ENCODE results near the gene SHB. TPM values are rescaled to one million over a fixed set of nuclear protein-coding genes. Genes with fewer than 3 reads are reported as not detected.

Gene SHB
- total RNA-seq, 4 donors from 2014 or later = 12.3 to 22.9 (median 16.3) TPM

DNA sequence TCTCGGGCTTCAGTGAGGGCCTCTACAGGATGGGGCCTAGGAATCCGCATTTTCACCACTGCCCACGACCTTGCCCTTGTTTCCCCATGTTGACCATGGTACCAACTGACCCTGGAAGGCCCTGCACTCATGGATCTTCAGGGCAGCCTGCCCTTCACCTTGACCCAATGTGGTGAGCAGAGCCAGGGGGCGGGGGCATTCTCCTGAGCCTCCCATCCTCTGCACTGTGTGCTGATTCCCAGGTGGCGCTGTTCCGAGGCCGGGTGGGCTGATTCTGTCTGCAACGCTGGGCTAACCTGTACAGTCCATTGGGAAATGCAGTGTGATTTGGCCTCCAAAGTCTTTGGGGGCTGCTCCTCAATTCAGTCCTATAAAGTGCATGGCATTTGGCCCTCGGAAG is 68.7 kb downstream of the SHB start:
- H3K36me3 ChIP-seq = no peaks in the 10 kb centered on the region
- WGBS = no CpG with 5 or more reads among the region's 9 CpGs
- no peak overlapping the region for H3K4me3 ChIP-seq
- no peaks in the 10 kb centered on the region for H3K27me3 ChIP-seq
- no peak for DNase-seq (ENCODE audit: low spot score in 2 of 2)
- no peak overlapping the region for H3K27ac ChIP-seq
- peaks cover 9% of the 10 kb centered on the region for H3K4me1 ChIP-seq
- TF ChIP-seq POLR2AphosphoS5 (IDR thresholded peaks at IDR 0.05) (no peak), EP300 (IDR thresholded peaks at IDR 0.05) (no peak), POLR2A (IDR thresholded peaks at IDR 0.05) (no peak)
- TF ChIP-seq, protein P1, sequence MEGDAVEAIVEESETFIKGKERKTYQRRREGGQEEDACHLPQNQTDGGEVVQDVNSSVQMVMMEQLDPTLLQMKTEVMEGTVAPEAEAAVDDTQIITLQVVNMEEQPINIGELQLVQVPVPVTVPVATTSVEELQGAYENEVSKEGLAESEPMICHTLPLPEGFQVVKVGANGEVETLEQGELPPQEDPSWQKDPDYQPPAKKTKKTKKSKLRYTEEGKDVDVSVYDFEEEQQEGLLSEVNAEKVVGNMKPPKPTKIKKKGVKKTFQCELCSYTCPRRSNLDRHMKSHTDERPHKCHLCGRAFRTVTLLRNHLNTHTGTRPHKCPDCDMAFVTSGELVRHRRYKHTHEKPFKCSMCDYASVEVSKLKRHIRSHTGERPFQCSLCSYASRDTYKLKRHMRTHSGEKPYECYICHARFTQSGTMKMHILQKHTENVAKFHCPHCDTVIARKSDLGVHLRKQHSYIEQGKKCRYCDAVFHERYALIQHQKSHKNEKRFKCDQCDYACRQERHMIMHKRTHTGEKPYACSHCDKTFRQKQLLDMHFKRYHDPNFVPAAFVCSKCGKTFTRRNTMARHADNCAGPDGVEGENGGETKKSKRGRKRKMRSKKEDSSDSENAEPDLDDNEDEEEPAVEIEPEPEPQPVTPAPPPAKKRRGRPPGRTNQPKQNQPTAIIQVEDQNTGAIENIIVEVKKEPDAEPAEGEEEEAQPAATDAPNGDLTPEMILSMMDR (IDR thresholded peaks at IDR 0.05) = no peak
- no peaks in the 10 kb centered on the region for H3K9me3 ChIP-seq

DNA sequence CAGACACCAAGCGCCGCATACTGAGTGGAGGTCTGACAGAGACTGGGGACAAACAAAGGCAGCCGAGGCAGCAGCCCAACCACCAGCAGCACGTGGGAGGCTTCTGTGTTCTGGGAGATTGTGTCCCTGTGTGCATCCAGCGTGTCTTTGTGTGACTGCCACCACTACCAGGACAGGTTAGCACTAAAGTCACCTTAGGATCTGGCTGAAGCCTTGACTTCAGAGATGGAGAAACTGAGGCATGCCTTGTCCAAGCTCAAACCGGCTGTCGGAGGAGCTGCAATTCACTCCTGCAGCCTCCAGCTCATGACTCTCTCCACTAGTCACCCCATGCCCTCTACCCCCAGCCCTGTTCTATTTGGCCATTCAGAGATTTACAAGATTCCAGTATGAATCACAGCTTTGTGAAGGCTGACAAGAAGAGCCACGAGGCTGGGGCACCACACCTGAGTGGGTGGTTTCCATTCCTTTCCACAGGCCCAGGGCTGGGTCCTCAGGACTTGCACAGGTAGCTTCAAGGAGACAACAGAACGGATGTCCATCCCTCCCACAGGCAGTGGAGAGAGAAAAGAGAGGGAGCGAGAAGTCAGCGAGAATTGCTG is 69.3 kb downstream of the SHB start:
- peaks cover 15% of the 10 kb centered on the region for H3K4me1 ChIP-seq
- H3K27me3 ChIP-seq = no peaks in the 10 kb centered on the region
- no peaks in the 10 kb centered on the region for H3K36me3 ChIP-seq
- 92% methylated on average over 11 of the region's 11 CpGs for WGBS
- DNase-seq (ENCODE audit: low spot score in 2 of 2) = no peak
- TF ChIP-seq POLR2A (IDR thresholded peaks at IDR 0.05) (no peak), EP300 (IDR thresholded peaks at IDR 0.05) (no peak), POLR2AphosphoS5 (IDR thresholded peaks at IDR 0.05) (no peak)
- TF ChIP-seq, protein P1 (IDR thresholded peaks at IDR 0.05) = no peak
- H3K9me3 ChIP-seq = no peaks in the 10 kb centered on the region
- H3K27ac ChIP-seq = no peak overlapping the region
- no peak overlapping the region for H3K4me3 ChIP-seq

DNA sequence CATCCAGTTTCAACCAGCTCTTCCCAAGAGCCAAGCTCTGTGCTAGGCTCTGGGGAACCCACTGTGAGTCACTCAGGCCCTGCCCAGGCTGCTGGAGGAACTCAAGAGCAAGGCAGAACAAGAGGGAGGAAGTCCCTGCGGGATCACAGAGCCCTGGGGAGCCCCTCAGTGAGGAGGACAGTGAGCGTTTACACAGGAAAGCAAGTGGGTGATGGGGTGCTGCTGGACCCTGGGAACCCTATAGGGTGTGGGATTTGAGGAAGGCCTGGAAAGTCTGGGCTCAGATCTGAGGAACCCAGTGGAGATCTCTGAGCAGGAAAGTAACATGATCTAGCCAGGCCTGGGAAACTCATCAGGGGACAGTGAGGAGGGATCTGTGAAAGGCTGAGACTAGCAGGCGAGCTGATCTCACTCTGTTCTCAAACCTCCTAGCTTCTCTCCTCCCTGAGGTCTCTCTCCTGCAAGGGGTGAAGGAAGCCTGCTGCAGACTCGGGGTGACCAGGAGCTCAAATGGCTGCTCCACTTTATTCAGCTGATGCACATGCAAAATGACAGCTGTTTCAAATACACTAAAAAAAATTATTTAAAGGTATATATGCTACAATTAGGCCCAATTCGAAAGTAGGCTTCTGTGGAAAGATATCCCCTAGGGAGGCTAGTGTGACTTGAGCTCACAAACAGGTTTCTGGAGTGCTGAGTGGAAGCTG is 70.0 kb downstream of the SHB start:
- no peak overlapping the region for H3K27ac ChIP-seq
- no peaks in the 10 kb centered on the region for H3K27me3 ChIP-seq
- H3K36me3 ChIP-seq = no peaks in the 10 kb centered on the region
- no peak overlapping the region for H3K4me3 ChIP-seq
- H3K4me1 ChIP-seq = peaks cover 22% of the 10 kb centered on the region
- DNase-seq (ENCODE audit: low spot score in 2 of 2) = no peak
- 77% methylated on average over 5 of the region's 5 CpGs for WGBS
- TF ChIP-seq, protein P1 (IDR thresholded peaks at IDR 0.05) = no peak
- TF ChIP-seq POLR2AphosphoS5 (IDR thresholded peaks at IDR 0.05) (no peak), EP300 (IDR thresholded peaks at IDR 0.05) (no peak), POLR2A (IDR thresholded peaks at IDR 0.05) (no peak)
- H3K9me3 ChIP-seq = no peaks in the 10 kb centered on the region

DNA sequence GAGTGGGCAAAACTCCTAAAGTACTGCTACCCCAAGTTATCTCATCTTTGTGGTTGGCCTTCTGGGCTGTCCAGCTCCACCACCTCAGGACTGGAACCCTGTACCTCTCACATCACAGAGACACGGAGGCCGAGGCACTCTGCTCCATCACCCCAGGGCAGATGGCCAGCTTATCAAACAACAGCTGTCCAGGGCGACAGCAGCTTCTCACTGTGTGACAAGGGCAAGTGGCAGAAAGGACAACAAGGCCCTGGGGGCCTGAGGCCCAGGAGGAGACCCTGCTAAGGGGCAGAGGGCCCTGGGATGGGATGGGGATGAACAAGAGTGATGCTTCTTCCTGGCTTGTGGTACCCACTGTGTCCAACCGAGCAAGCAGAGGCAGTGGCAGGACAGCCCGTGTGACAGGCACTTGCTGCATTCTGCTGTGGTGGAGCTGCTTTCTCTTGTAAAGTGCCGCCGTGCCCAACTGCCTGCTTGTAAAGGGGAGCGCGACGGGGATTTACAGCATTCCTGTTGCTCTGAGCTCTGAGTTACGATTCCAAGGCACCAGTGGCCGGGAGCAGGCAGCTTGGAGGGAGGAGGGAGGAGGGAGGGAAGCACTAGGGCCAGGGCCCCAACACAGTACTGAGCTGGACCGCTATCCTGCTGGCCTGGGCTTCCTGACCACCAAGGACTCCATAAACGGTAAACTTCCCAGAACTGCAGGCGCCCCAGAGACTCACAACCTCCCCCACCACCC is 71.2 kb downstream of the SHB start:
- Histone ChIP-seq H3K9me3 (no peaks in the 10 kb centered on the region), H3K27me3 (no peaks in the 10 kb centered on the region), H3K27ac (no peak overlapping the region), H3K36me3 (no peaks in the 10 kb centered on the region), H3K4me3 (no peak overlapping the region), H3K4me1 (peaks cover 28% of the 10 kb centered on the region)
- no peak for DNase-seq (ENCODE audit: low spot score in 2 of 2)
- WGBS = 78% methylated on average over 11 of the region's 15 CpGs
- no peak for TF ChIP-seq POLR2A (IDR thresholded peaks at IDR 0.05)
- TF ChIP-seq, protein P1 (IDR thresholded peaks at IDR 0.05) = no peak
- no peak for TF ChIP-seq POLR2AphosphoS5 (IDR thresholded peaks at IDR 0.05)
- TF ChIP-seq EP300 (IDR thresholded peaks at IDR 0.05) = no peak

DNA sequence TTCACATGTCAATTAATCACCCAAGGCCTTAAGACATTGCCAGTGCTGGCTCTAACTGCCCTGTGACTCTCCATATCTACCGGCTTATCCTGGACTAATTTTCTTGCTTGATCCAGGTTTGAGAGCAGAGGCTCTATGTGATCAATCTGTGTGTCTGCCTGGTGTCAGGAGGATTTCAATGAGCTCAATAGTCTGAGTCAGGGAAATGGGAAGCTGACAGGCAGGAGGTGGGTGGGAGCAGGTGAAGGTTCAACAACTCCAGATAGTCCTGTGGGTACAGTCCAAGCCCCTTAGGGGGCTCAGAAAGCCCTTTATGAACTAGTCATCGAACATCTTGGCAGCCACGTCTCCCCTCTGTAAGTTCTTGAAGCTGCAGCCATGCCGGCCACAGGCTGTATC is 72.2 kb downstream of the SHB start:
- peaks cover 28% of the 10 kb centered on the region for H3K4me1 ChIP-seq
- no peak for DNase-seq (ENCODE audit: low spot score in 2 of 2)
- no peak overlapping the region for H3K4me3 ChIP-seq
- H3K36me3 ChIP-seq = no peaks in the 10 kb centered on the region
- WGBS = 94% methylated on average over 4 of the region's 4 CpGs
- no peak overlapping the region for H3K27ac ChIP-seq
- H3K27me3 ChIP-seq = no peaks in the 10 kb centered on the region
- TF ChIP-seq POLR2AphosphoS5 (IDR thresholded peaks at IDR 0.05) (no peak), EP300 (IDR thresholded peaks at IDR 0.05) (no peak), POLR2A (IDR thresholded peaks at IDR 0.05) (no peak)
- TF ChIP-seq, protein P1 (IDR thresholded peaks at IDR 0.05) = no peak
- no peaks in the 10 kb centered on the region for H3K9me3 ChIP-seq
